GM18505 (cell line): ENCODE results near the gene LHFPL3.
A peak's percentile ranks its signal among the peaks of the same experiment; 100 is the strongest.

Source experiments
- ATAC-seq: cut with Tn5 transposase; IDR thresholded peaks from one replicate; pipeline ENCODE4 v1.9.1; 2021; ENCODE audit not compliant: unreplicated experiment
- POLR2A ChIP-seq: IDR thresholded peaks from 4 replicates; pipeline ENCODE4 v1.6.1; 2011; ENCODE audit warnings: borderline replicate concordance; ENCODE audit not compliant: insufficient read depth, insufficient read length; ENCODE audit errors: extremely low read depth

LHFPL3 gene

DNA sequence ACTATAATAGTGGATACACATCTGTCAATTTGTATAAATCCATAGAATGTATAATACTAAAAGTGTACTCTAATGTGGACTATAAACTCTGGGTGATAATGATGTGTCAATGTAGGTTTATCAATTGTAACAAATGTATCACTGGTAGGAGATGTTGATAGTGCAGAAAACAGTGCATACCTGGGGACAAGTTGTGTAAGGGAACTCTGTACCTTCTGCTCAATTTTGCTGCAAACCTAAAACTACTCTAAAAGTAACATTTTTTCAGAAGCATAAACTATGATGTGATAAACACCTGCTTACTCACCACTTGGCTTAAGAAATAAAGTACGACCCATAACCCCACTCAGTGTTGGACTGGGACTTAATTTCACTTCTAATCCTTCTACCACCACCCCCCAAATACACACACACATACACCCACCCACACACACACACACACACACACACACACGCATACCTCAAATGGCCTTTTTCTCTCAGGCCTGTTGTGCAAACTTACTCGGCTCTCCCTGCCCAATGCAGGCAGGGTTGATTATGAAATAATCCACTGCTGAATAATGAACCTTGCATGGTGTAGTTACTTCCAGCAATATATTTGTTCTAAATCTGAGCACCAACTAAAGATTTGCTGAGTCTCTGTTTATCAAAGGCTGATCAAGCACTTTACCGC lies 531.5 kb downstream of the LHFPL3 start:
- no peak for TF ChIP-seq POLR2A
- ATAC-seq: no peak

- TF ChIP-seq POLR2A: no peak
- ATAC-seq: no peak
Observed at GRCh38 chr7:104861729-104862390, 533.5 kb downstream of the LHFPL3 start.

DNA sequence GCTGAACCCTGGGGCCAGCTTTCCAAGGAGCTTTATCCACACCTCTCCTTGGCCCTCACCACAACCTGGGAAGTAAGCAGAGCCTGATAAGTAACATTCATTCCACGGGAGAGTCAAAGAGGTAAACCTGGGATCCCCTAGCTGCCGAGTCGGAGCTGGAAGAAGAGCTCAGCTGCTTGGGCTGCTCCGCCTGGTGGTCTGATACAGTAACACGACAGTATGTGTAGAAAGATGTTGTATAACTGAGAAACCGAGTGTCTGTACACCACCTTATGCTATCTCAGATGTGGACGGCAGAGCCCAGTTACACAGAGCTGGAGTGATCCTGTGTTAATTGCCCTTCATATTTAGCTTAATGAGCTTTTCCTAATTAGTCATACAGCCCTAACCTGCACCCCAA lies 534.3 kb downstream of the LHFPL3 start:
- no peak for TF ChIP-seq POLR2A
- ATAC-seq: no peak

GRCh38 chr7:104873401-104873800 lies 545.0 kb downstream of the LHFPL3 start:
- TF ChIP-seq POLR2A: no peak
- ATAC-seq: no peak

GRCh38 chr7:104878577-104878976 lies 550.2 kb downstream of the LHFPL3 start:
- peak; percentile 61 for ATAC-seq
- no peak for TF ChIP-seq POLR2A

DNA sequence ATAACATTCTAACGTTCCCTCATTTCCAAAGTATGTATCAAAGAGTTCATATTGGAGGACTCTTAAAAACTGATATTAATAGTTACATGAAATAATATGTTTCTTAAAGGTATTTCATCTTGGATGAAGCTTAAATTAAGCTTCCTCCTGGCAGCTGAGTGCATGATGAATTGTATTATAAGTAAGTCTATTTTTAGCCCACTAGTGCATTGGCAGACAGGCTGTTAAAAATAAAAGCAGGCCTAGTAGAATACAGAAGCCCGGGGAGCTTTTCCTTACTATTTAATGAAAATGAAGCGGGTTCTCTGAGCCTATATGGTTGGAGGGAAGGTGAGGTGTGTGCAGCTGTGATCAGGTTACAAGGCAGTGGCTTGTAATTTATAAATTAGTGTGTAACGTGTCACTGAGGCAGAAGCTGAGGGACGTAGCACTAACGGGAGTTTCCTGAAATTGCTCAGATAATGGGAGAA lies 554.9 kb downstream of the LHFPL3 start:
- ATAC-seq: no peak
- no peak for TF ChIP-seq POLR2A

DNA sequence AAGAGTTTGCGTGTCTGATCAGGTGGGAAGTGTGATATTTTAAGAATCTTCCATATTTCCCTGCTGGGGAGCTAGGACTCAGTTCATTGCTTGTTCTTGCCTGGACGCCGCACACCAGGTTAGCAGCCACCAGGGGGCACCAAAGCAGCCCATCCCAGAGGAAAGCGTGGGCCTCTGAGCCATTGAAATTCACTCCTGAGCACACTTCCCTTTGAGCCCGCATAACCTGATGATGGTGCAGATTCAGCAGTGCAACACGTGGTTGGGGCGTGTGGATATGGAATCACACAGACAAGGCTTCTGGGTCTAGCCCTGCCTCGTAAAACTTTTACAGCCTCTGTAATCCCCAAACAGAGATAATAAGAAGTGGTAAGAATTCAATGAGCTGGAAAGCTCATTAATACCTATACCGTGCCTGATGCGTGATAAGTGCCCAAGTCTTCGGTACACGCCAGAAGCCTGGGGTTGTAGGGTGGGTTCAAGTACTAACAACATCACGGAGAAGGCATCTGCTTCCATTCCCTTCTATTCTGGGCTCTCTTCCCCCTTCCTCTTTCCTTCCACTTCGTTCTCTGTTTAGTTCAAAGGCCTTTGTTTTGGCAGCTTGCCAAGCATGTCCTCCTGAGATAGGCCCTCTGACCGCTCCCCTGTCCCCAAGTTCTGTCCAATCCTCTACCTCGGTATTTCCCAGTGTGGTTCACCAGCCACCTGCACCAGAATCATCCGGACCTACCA lies 555.5 kb downstream of the LHFPL3 start:
- TF ChIP-seq POLR2A: no peak
- ATAC-seq: peak; percentile 82

GRCh38 chr7:104886651-104887050 lies 558.2 kb downstream of the LHFPL3 start:
- no peak for ATAC-seq
- no peak for TF ChIP-seq POLR2A

GRCh38 chr7:104890216-104890615 lies 561.8 kb downstream of the LHFPL3 start:
- no peak for TF ChIP-seq POLR2A
- ATAC-seq: no peak

- no peak for ATAC-seq
- no peak for TF ChIP-seq POLR2A
Observed at GRCh38 chr7:104891949-104892348, 563.5 kb downstream of the LHFPL3 start.

DNA sequence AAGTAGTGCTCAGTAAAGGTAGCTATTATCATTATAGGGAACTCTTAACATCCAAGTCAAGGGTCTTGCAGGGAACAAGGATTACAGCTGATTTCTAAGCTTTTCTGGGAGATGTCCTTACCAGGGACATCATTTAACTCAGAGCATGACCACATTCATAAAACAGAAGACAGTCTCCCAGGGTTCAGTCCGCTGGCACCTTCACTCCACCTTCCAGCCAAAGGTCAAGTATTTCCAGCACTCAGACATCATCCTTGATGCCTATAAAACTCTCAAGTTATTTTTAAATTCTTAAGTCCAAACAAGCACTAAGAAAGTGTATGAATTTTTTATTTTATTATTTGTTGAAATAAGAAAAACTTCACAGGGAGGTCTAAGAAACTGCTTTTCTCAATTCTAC lies 565.9 kb downstream of the LHFPL3 start:
- no peak for TF ChIP-seq POLR2A
- no peak for ATAC-seq

- ATAC-seq: no peak
- no peak for TF ChIP-seq POLR2A
Observed at GRCh38 chr7:104894726-104895521, 566.5 kb downstream of the LHFPL3 start.
